B cell (primary cell): Measurements from ENCODE around the gene NRF1.

ENCODE experiments used
- CTCF ChIP-seq: fragments of 200-600 bp; IDR thresholded peaks from one replicate; pipeline ENCODE4 v1.8.0; 2022; ENCODE audit warnings: antibody characterized with exemption, mild to moderate bottlenecking
- EZH2 ChIP-seq: IDR thresholded peaks from 2 replicates; pipeline ENCODE4 v1.6.1; 2012; ENCODE audit warnings: borderline replicate concordance, low read depth, mild to moderate bottlenecking, moderate library complexity, low read length; ENCODE audit not compliant: insufficient read depth, poor library complexity, severe bottlenecking

DNA sequence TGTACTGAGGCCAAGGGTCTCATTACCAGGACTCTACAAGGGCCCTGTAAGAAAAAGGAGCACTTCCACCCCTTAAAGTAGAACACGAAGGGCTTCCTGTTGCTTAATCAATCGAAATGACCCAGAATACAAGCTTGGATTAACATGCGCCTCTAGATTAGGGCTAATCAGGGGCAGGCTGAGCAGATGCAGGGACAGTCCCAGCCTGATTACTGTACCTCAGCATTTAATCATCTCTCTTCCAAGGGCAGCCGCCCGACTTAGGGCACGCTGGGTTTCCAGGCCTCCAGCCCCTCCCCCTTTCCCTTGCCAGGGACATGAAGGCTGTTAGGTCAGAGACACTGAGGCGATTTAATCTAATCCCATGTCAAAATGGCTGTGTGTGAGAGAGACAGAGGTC lies 138.6 kb downstream of the NRF1 start:
- TF ChIP-seq CTCF (no peak), EZH2 (no peak)
